Esophagus muscularis mucosa (tissue), 4 donors: Measurements from ENCODE around the gene TPCN1. TPM values are rescaled to one million over a fixed set of nuclear protein-coding genes. Genes with fewer than 3 reads are reported as not detected.
A peak's percentile ranks its signal among the peaks of the same experiment; 100 is the strongest.

Experiments used
- DNase-seq: peaks from one replicate; pipeline ENCODE4 v3.0.0-alpha.2; 2017; ENCODE audit errors: extremely low spot score
- H3K27ac ChIP-seq, 4 donors: fragments of 200-600 bp; sonication (generic); replicated peaks in 1 of 4; 1 replicate in 3 of 4; 2 replicates in 1 of 4; pipeline ENCODE4 v1.5.1; 2016 to 2019; ENCODE audit warnings: mild to moderate bottlenecking in 1 of 4
- H3K27me3 ChIP-seq, 4 donors: fragments of 200-600 bp; sonication (generic); one replicate each; pipeline versions ENCODE4 v1.5.1 to v1.6.0; 2016 to 2019
- H3K36me3 ChIP-seq, 4 donors: fragments of 200-600 bp; sonication (generic); one replicate each; pipeline ENCODE4 v1.5.1; 2016 to 2019
- H3K4me1 ChIP-seq, 4 donors: fragments of 200-600 bp; sonication (generic); one replicate each; pipeline ENCODE4 v1.5.1; 2016 to 2019
- H3K4me3 ChIP-seq, 4 donors: fragments of 200-600 bp; sonication (generic); 1 replicate in 2 of 4; 2 replicates in 2 of 4; pipeline ENCODE4 v1.5.1; 2016 to 2019; ENCODE audit warnings: mild to moderate bottlenecking in 4 of 4, moderate library complexity in 1 of 4
- H3K9me3 ChIP-seq, 4 donors: fragments of 200-600 bp; sonication (generic); 1 replicate in 3 of 4; 2 replicates in 1 of 4; pipeline ENCODE4 v1.5.1; 2016 to 2019
- EP300 ChIP-seq: sonication (generic); formaldehyde crosslinking; IDR thresholded peaks from one replicate; pipeline ENCODE4 v1.6.1; 2017; ENCODE audit warnings: antibody characterized with exemption
- POLR2A ChIP-seq: fragments of 450-650 bp; IDR thresholded peaks from one replicate; pipeline ENCODE4 v1.6.1; 2017; ENCODE audit warnings: antibody characterized with exemption, moderate library complexity, mild to moderate bottlenecking, low read depth
- POLR2AphosphoS5 ChIP-seq, 2 donors: sonication (generic); formaldehyde crosslinking; IDR thresholded peaks; one replicate each; pipeline ENCODE4 v1.6.1; 2017; ENCODE audit warnings: antibody characterized with exemption in 2 of 2
- WGBS: methylation state at CpG from one replicate; pipeline ENCODE4 v1.1.5; 2018; 5-methylcytosine and 5-hydroxymethylcytosine counted together
- intact Hi-C: fragments of 100-400 bp; cut with DNase I; formaldehyde crosslinking; loops from one replicate; pipeline ENCODE4 v1.15.1; 2023
- total RNA-seq, 4 donors: library from RNA; depleted of rRNA; stranded (reverse); fragments of >200 nt; gene quantifications; one replicate each; pipeline versions ENCODE4 v1.1.0 to v1.2.1, GENCODE V29; 2016
- TF ChIP-seq, protein P1 (sequence below), 3 experiments: fragments of 200-600 bp in 2 of 3; fragments of 450-650 bp in 1 of 3; sonication (generic) in 2 of 3; IDR thresholded peaks; one replicate each; pipeline ENCODE4 v1.5.1; 2017 to 2019; ENCODE audit warnings: antibody characterized with exemption in 3 of 3, mild to moderate bottlenecking in 2 of 3, moderate library complexity in 1 of 3

Gene TPCN1
- total RNA-seq, 4 donors from 2014 or later, result 31.1 to 54.0 (median 34.5) TPM

DNA sequence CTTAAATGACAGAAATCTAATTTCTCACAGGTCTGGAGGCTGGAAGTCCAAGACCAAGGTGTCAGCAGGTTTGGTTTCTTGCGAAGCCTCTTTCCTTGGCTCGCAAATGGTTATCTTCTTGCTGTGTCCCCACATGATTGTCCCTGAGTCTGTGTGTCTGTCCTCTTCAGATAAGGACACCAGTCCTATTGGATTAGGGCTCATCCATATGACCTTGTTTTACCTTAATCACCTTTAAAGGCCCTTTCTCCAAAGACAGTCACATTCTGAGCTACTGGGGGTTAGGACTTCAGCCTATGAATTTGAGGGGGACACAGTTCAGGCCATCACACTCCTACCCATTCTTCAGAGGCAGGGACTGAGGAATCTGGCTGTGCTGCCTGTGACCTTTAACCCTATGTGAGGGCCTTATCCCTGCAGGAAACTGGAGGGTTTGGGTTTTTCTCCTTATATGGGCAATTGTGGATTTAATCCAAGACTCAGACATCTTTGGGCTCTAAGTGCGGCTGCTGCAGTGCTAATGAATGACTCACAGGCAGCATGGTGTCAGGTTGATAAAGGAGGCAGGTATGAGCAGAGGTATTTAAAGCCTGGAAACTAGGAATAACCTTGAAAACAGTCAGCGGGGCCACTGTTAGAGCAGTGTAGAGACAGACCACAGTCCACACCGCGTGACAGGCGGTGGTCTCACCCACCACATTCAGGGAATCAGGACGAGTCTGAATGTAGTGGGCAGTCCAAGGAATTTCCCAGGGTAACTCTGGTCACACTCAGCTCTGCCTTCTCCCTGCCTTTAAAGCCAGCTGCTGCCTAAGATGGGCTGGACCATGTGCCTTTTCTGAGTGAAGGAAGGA lies 10.2 kb downstream of the TPCN1 start:
- intact Hi-C loops, result no loop called here
- TF ChIP-seq EP300, result no peak
- TF ChIP-seq POLR2A, result no peak
- TF ChIP-seq, protein P1, sequence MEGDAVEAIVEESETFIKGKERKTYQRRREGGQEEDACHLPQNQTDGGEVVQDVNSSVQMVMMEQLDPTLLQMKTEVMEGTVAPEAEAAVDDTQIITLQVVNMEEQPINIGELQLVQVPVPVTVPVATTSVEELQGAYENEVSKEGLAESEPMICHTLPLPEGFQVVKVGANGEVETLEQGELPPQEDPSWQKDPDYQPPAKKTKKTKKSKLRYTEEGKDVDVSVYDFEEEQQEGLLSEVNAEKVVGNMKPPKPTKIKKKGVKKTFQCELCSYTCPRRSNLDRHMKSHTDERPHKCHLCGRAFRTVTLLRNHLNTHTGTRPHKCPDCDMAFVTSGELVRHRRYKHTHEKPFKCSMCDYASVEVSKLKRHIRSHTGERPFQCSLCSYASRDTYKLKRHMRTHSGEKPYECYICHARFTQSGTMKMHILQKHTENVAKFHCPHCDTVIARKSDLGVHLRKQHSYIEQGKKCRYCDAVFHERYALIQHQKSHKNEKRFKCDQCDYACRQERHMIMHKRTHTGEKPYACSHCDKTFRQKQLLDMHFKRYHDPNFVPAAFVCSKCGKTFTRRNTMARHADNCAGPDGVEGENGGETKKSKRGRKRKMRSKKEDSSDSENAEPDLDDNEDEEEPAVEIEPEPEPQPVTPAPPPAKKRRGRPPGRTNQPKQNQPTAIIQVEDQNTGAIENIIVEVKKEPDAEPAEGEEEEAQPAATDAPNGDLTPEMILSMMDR (IDR thresholded peaks at IDR 0.05), result no peak
- no peak for TF ChIP-seq POLR2AphosphoS5 (IDR thresholded peaks at IDR 0.05)
- no peaks in the 10 kb centered on the region for H3K9me3 ChIP-seq
- peaks cover 57 to 82% (median 59%) of the 10 kb centered on the region in 4 donors for H3K4me1 ChIP-seq
- no peak for DNase-seq
- WGBS, result 83% methylated on average over 8 of the region's 8 CpGs
- H3K27ac ChIP-seq, result peak overlapping the region in 3 of 4 donors; percentile 22 to 58 (median 48)
- H3K27me3 ChIP-seq, result no peaks in the 10 kb centered on the region
- H3K36me3 ChIP-seq, result peaks cover 7 to 92% (median 58%) of the 10 kb centered on the region in 4 donors
- no peak overlapping the region for H3K4me3 ChIP-seq

DNA sequence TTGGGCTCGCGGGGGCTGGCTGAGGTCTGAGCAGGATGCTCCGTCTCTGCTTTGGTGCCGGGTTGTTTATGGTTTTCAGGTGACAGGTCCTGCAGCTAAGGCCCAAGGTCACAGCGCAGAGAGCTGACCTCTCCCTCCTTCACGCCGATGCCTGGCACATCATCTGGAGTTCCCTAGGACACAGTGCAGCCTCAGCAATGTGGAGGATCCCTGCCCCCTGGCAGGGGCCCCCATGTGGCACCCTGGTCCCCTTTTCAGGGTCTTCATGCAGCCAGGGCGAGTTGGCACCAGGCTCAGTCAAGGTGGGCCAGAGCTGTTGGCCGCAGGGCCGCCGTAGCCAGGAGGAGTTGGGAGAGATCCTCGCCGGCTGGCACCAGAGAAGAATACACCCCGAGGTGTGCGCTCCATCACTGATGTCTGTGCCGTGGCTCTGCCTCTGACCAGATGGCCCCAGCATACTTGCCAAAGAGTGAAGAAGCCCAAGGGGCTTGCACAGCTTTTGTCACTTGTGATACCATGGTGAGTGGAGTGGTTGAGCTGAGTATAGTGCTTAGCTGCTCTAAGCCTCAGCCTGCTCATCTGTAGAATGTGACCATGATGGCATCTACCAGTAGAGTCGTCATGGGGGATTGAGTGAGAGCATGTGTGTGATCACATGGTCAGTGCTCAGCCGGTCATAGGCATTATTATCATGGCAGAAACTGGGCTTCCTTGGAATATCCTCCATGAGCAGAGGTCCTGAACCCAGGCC lies 11.0 kb downstream of the TPCN1 start:
- TF ChIP-seq, protein P1 (IDR thresholded peaks at IDR 0.05), result no peak
- no peak for TF ChIP-seq POLR2AphosphoS5 (IDR thresholded peaks at IDR 0.05)
- no peak for TF ChIP-seq EP300
- TF ChIP-seq POLR2A, result no peak
- H3K9me3 ChIP-seq, result no peaks in the 10 kb centered on the region
- H3K27me3 ChIP-seq, result no peaks in the 10 kb centered on the region
- peaks cover 59 to 83% (median 61%) of the 10 kb centered on the region in 4 donors for H3K4me1 ChIP-seq
- no peak for DNase-seq
- intact Hi-C loops, result no loop called here
- no peak overlapping the region for H3K4me3 ChIP-seq
- H3K27ac ChIP-seq, result peak overlapping the region; percentile 22 to 58 (median 48)
- 86% methylated on average over 13 of the region's 18 CpGs for WGBS
- peaks cover 7 to 88% (median 54%) of the 10 kb centered on the region in 4 donors for H3K36me3 ChIP-seq

DNA sequence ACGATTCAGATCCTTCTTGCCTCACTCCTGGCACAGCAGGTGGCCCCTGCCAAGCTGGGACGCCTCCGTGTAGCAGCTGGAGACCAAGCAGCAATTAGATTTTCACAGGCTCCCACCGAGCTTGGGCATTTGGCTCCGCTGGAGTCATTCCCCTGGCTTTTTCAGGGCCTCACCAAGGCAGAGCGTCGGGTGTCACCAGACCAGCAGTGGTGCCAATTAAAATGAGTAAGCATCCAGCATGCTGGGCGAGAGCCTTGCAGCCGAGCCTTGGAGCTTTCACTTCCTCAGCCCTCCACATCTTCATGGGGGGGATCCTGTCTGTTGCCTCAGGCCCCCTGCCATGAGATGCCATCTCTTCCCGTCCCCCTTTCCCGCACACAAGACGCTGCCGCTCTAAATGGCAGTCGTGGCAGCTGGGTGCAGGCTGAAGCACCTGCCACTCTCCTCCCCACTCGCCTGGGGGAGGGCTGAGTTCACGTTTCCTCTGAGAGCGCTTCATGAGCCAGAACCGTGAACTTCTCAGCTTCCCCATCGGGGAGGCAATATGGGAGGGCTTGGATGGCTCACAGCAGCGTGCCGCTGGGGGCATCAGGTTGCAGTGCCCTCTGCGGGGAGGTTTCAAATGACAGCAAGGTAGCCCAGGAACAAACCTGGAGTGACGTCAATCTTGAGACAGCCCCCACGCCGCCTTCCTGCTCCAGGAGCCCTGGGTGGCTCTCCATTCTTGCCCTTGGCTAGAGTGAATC lies 11.7 kb downstream of the TPCN1 start:
- Histone ChIP-seq H3K4me3 (peak overlapping the region in 1 of 4 donors; percentile 17), H3K27ac (peak overlapping the region; percentile 22 to 58 (median 48)), H3K27me3 (no peaks in the 10 kb centered on the region), H3K36me3 (peaks cover 7 to 88% (median 49%) of the 10 kb centered on the region in 4 donors), H3K4me1 (peaks cover 58 to 83% (median 60%) of the 10 kb centered on the region in 4 donors), H3K9me3 (no peaks in the 10 kb centered on the region)
- 74% methylated on average over 15 of the region's 25 CpGs for WGBS
- TF ChIP-seq POLR2AphosphoS5 (IDR thresholded peaks at IDR 0.05), result peak in 1 of 2 donors; percentile 10
- no peak for TF ChIP-seq POLR2A
- no peak for TF ChIP-seq EP300
- DNase-seq, result no peak
- intact Hi-C loops, result no loop called here

DNA sequence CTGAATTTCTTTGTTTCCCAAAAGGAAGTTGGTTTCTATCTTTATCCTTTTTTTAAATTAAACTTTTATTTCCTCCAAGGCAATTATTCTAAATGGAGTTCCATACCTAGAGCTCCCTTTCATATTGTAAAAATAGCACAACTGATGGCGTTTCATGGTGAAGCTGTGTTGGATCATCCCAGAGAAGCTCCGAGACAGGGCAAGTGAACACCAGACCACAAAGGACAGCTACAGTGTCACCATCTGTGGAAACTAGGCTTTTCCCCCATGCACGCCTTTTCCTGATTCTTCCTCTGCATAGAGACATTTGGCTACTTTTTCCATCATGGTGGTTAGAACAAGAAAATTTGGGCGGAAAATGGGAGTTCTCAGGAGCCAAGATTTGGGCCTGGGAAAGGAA lies 12.7 kb downstream of the TPCN1 start:
- WGBS, result 93% methylated on average over 4 of the region's 4 CpGs
- Histone ChIP-seq H3K36me3 (peaks cover 7 to 88% (median 44%) of the 10 kb centered on the region in 4 donors), H3K27me3 (no peaks in the 10 kb centered on the region), H3K4me1 (peaks cover 51 to 81% (median 59%) of the 10 kb centered on the region in 4 donors), H3K27ac (no peak overlapping the region), H3K4me3 (no peak overlapping the region), H3K9me3 (no peaks in the 10 kb centered on the region)
- DNase-seq, result no peak
- intact Hi-C loops, result no loop called here
- TF ChIP-seq POLR2AphosphoS5 (IDR thresholded peaks at IDR 0.05) (no peak), EP300 (no peak), POLR2A (no peak)
- TF ChIP-seq, protein P1 (IDR thresholded peaks at IDR 0.05), result no peak
